AG04449 (cell line): Measurements from ENCODE around the gene DCAF16.

Experiments used
- CTCF ChIA-PET: fragments of 350-600 bp; formaldehyde crosslinking; extraction: SDS; loops from one replicate; lab custom pipeline; 2021; ENCODE audit warnings: antibody characterized with exemption; lab: Yijun Ruan, JAX
- POLR2A ChIA-PET: fragments of 400-600, 350-600 bp; formaldehyde crosslinking; extraction: SDS; loops from one replicate; lab custom pipeline; 2020; ENCODE audit warnings: antibody characterized with exemption, inconsistent platforms; lab: Yijun Ruan, JAX
- DNase-seq: peaks from one replicate; pipeline ENCODE4 v3.0.0-alpha.2; 2010; ENCODE audit warnings: low read depth, low spot score
- H3K4me3 ChIP-seq: 2 replicates; pipeline ENCODE4 v1.5.1; 2011; ENCODE audit warnings: low read depth, mild to moderate bottlenecking, control low read depth, low read length
- TF ChIP-seq, protein P1 (sequence below): IDR thresholded peaks from one replicate; pipeline ENCODE4 v1.5.1; 2011; ENCODE audit warnings: mild to moderate bottlenecking, moderate library complexity, low read length, control low read depth, inconsistent platforms; ENCODE audit not compliant: insufficient read depth; ENCODE audit errors: missing control alignments

The DCAF16 gene

GRCh38 chr4:17760626-17761025, 49.9 kb downstream of the DCAF16 start:
- POLR2A ChIA-PET, result no interaction called here
- TF ChIP-seq, protein P1, sequence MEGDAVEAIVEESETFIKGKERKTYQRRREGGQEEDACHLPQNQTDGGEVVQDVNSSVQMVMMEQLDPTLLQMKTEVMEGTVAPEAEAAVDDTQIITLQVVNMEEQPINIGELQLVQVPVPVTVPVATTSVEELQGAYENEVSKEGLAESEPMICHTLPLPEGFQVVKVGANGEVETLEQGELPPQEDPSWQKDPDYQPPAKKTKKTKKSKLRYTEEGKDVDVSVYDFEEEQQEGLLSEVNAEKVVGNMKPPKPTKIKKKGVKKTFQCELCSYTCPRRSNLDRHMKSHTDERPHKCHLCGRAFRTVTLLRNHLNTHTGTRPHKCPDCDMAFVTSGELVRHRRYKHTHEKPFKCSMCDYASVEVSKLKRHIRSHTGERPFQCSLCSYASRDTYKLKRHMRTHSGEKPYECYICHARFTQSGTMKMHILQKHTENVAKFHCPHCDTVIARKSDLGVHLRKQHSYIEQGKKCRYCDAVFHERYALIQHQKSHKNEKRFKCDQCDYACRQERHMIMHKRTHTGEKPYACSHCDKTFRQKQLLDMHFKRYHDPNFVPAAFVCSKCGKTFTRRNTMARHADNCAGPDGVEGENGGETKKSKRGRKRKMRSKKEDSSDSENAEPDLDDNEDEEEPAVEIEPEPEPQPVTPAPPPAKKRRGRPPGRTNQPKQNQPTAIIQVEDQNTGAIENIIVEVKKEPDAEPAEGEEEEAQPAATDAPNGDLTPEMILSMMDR, result no peak
- DNase-seq, result no peak
- H3K4me3 ChIP-seq, result no peak overlapping the region
- CTCF ChIA-PET, result no interaction called here

GRCh38 chr4:17758485-17758884, 52.1 kb downstream of the DCAF16 start:
- ChIA-PET CTCF (no interaction called here), POLR2A (no interaction called here)
- DNase-seq, result no peak
- TF ChIP-seq, protein P1, result no peak
- H3K4me3 ChIP-seq, result no peak overlapping the region

DNA sequence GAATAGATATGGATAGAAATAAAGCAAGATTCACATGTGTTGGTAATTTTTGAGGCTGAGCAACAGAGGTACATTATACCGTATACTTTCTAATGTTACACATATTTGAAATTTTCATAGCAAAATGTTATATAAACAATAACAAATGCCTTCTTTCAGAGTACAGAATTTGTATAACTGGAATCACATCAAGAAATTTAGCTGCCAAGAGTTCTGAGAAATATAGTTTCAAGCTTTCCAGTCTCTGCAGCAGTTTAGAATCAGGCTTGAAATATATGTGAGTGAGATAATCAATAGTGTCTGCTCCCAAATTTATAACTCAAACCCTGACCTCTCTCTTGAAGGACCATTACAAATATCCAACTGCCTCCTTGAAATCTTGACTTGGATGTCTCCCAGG, 52.9 kb downstream of the DCAF16 start:
- ChIA-PET CTCF (no interaction called here), POLR2A (no interaction called here)
- no peak overlapping the region for H3K4me3 ChIP-seq
- no peak for DNase-seq
- TF ChIP-seq, protein P1, result no peak

DNA sequence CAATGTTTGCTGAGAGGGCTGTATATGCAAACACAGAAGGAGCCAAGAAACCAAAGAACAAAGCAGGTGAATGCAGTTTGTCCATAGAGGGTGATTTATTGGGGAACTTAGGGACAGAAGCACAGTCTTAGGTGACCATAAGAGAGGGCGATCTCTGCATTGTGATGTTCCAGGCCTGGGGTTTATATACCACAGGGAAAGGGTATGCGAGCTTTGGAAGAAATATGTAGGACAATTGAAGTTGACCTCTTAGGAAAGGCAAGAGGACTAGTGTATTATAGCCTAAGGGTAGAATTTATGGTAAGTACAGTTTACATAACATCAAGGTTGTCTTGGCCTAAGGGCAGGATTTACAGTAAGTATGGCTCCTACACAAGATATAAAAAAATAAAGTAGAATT, 56.9 kb downstream of the DCAF16 start:
- TF ChIP-seq, protein P1, result no peak
- no peak overlapping the region for H3K4me3 ChIP-seq
- POLR2A ChIA-PET, result no interaction called here
- DNase-seq, result no peak
- CTCF ChIA-PET, result no interaction called here
